Chondrocyte (in vitro differentiated cells): ENCODE measurements around the gene CRLF2. TPM values are rescaled to one million over a fixed set of nuclear protein-coding genes. Genes with fewer than 3 reads are reported as not detected.
A peak's percentile ranks its signal among the peaks of the same experiment; 100 is the strongest.

Source experiments
- DNase-seq: peaks from one replicate; pipeline ENCODE4 v3.0.0; 2021; ENCODE audit warnings: mixed read lengths, low spot score
- H3K27ac Mint-ChIP-seq: one replicate; pipeline ENCODE4 v1.8.0; 2021; ENCODE audit warnings: mild to moderate bottlenecking, moderate library complexity, mixed read lengths; ENCODE audit not compliant: unreplicated experiment
- H3K27me3 Mint-ChIP-seq: 2 replicates; pipeline ENCODE4 v1.8.0; 2021; ENCODE audit warnings: low read depth, mixed read lengths
- H3K36me3 Mint-ChIP-seq: 2 replicates; pipeline ENCODE4 v1.8.0; 2021; ENCODE audit warnings: low read depth, mixed read lengths
- H3K4me1 Mint-ChIP-seq: 2 replicates; pipeline ENCODE4 v1.8.0; 2021; ENCODE audit warnings: low read depth, mild to moderate bottlenecking, mixed read lengths
- H3K4me3 Mint-ChIP-seq: one replicate; pipeline ENCODE4 v1.8.0; 2021; ENCODE audit warnings: mild to moderate bottlenecking, moderate library complexity, mixed read lengths; ENCODE audit not compliant: unreplicated experiment
- H3K9me3 Mint-ChIP-seq: 2 replicates; pipeline ENCODE4 v1.8.0; 2021; ENCODE audit warnings: low read depth, mixed read lengths
- CTCF ChIP-seq: fragments of 200-600 bp; sonication (generic); IDR thresholded peaks from 2 replicates; pipeline ENCODE4 v1.5.0; 2021; ENCODE audit warnings: antibody characterized with exemption, mild to moderate bottlenecking, moderate library complexity
- total RNA-seq: library from RNA; stranded (reverse); gene quantifications from 3 replicates; pipeline ENCODE4 v1.2.1, GENCODE V29; 2021

CRLF2 gene
- total RNA-seq, 1 donor from 2014 or later: not detected

GRCh38 chrX:1222531-1223241 lies 10.2 kb upstream of the CRLF2 start:
- Mint-ChIP-seq H3K27me3 (no peaks in the 10 kb centered on the region), H3K9me3 (peaks cover 18% of the 10 kb centered on the region), H3K4me1 (no peaks in the 10 kb centered on the region), H3K36me3 (no peaks in the 10 kb centered on the region), H3K27ac (no peak overlapping the region), H3K4me3 (no peak overlapping the region)
- DNase-seq: peak; percentile 12
- TF ChIP-seq CTCF: no peak

- peaks cover 11% of the 10 kb centered on the region for H3K9me3 Mint-ChIP-seq
- TF ChIP-seq CTCF: no peak
- no peaks in the 10 kb centered on the region for H3K36me3 Mint-ChIP-seq
- no peak overlapping the region for H3K4me3 Mint-ChIP-seq
- DNase-seq: peak; percentile 39
- no peaks in the 10 kb centered on the region for H3K27me3 Mint-ChIP-seq
- H3K27ac Mint-ChIP-seq: no peak overlapping the region
- no peaks in the 10 kb centered on the region for H3K4me1 Mint-ChIP-seq
These were observed 8.9 kb upstream of the CRLF2 start for GRCh38 chrX:1221296-1221845.

- no peaks in the 10 kb centered on the region for H3K4me1 Mint-ChIP-seq
- H3K4me3 Mint-ChIP-seq: no peak overlapping the region
- H3K9me3 Mint-ChIP-seq: peaks cover 8% of the 10 kb centered on the region
- no peak for DNase-seq
- no peaks in the 10 kb centered on the region for H3K27me3 Mint-ChIP-seq
- no peak overlapping the region for H3K27ac Mint-ChIP-seq
- TF ChIP-seq CTCF: no peak
- H3K36me3 Mint-ChIP-seq: no peaks in the 10 kb centered on the region
These were observed 5.8 kb upstream of the CRLF2 start for GRCh38 chrX:1218286-1218685.

- no peak for DNase-seq
- TF ChIP-seq CTCF: no peak
- Mint-ChIP-seq H3K36me3 (no peaks in the 10 kb centered on the region), H3K4me1 (peaks cover 8% of the 10 kb centered on the region), H3K27me3 (peaks cover 3% of the 10 kb centered on the region), H3K9me3 (no peaks in the 10 kb centered on the region), H3K27ac (no peak overlapping the region), H3K4me3 (no peak overlapping the region)
These were observed 2.8 kb upstream of the CRLF2 start for GRCh38 chrX:1215123-1215823.

GRCh38 chrX:1213971-1214370 lies 1.5 kb upstream of the CRLF2 start:
- no peaks in the 10 kb centered on the region for H3K36me3 Mint-ChIP-seq
- TF ChIP-seq CTCF: no peak
- peaks cover 3% of the 10 kb centered on the region for H3K27me3 Mint-ChIP-seq
- DNase-seq: peak; percentile 29
- H3K9me3 Mint-ChIP-seq: no peaks in the 10 kb centered on the region
- H3K27ac Mint-ChIP-seq: no peak overlapping the region
- H3K4me1 Mint-ChIP-seq: peaks cover 8% of the 10 kb centered on the region
- H3K4me3 Mint-ChIP-seq: no peak overlapping the region
